ENCODE results near the gene PIGN. TPM values are rescaled to one million over a fixed set of nuclear protein-coding genes. Genes with fewer than 3 reads are reported as not detected.

PIGN gene
- total and polyA plus RNA-seq, 2 of the 8 experiments (the other 6 are each of a cell fraction or from before 2014, with no cell fraction given) = 20.9 to 26.3 TPM

GRCh38 chr18:62196980-62197379 lies 10.1 kb upstream of the PIGN start:
- no peak overlapping the region for H2BK15ac ChIP-seq (ENCODE audit: low read length)
- no peak overlapping the region for H4K8ac ChIP-seq (ENCODE audit: extremely low read depth, insufficient read depth, low read length)
- no peak overlapping the region for H2AFZ ChIP-seq (ENCODE audit: low read length)
- no peak overlapping the region for H2AK5ac ChIP-seq (ENCODE audit: low read depth, low read length)
- H3K36me3 ChIP-seq (ENCODE audit: control insufficient read depth in 2 of 4, insufficient read depth in 4 of 4, low read length in 3 of 4) = no peaks in the 10 kb centered on the region
- H3K9ac ChIP-seq (replicated peaks in 1 of 4; ENCODE audit: extremely low read depth in 1 of 4, low read depth in 3 of 4, low read length in 3 of 4) = no peak overlapping the region
- H3K18ac ChIP-seq (ENCODE audit: extremely low read depth, low read length) = no peak overlapping the region
- H3K9me3 ChIP-seq (ENCODE audit: insufficient read depth in 2 of 2, low read depth in 1 of 2, low read length in 1 of 2) = no peaks in the 10 kb centered on the region
- H2BK120ac ChIP-seq (replicated peaks; ENCODE audit: low read depth, low read length) = no peak overlapping the region
- H3K27me3 ChIP-seq (replicated peaks in 1 of 4; ENCODE audit: control insufficient read depth in 3 of 4, extremely low read depth in 1 of 4, insufficient read depth in 3 of 4, low read length in 3 of 4) = no peaks in the 10 kb centered on the region
- H3K79me2 ChIP-seq (ENCODE audit: control insufficient read depth in 1 of 2, insufficient read depth in 2 of 2, low read length in 2 of 2) = peaks cover 5 to 97% of the 10 kb centered on the region in 2 experiments; a peak in 3 of 4 replicates
- FAIRE-seq (no peak), DNase-seq (ENCODE audit: low read depth in 1 of 2, low spot score in 2 of 2) (no peak)
- no peak overlapping the region for H2BK12ac ChIP-seq (ENCODE audit: low read depth, low read length)
- no peak overlapping the region for H2BK20ac ChIP-seq (ENCODE audit: low read length)
- no peak overlapping the region for H3K23ac ChIP-seq (ENCODE audit: insufficient read length)
- CTCF ChIA-PET (ENCODE audit: partially characterized antibody) = interaction anchor here (0.6 to 2.9 kb wide), 10 partner anchors 11 to 225 kb away, joined by 3 to 7 read pairs (median 4); no protein-coding TSS in a partner anchor
- H3K4me1 ChIP-seq (replicated peaks in 1 of 4; ENCODE audit: control insufficient read depth in 3 of 4, insufficient read depth in 4 of 4, low read length in 3 of 4) = no peaks in the 10 kb centered on the region
- no peak for TF ChIP-seq TBP (IDR thresholded peaks at IDR 0.05; ENCODE audit: low read depth, low read length)
- TF ChIP-seq RNF2 (IDR thresholded peaks at IDR 0.05; ENCODE audit: borderline replicate concordance, low read depth, low read length, missing control alignments, poor library complexity, severe bottlenecking) = no peak
- no peak for TF ChIP-seq CTCF (IDR thresholded peaks at IDR 0.05; ENCODE audit: control extremely low read depth in 1 of 3, insufficient read depth in 1 of 3, low read depth in 1 of 3, low read length in 3 of 3)
- TF ChIP-seq KDM5A (IDR thresholded peaks at IDR 0.05; ENCODE audit: low read length) = no peak
- TF ChIP-seq ASH2L (IDR thresholded peaks at IDR 0.05; ENCODE audit: low read length) = no peak
- TF ChIP-seq TCF12 (IDR thresholded peaks at IDR 0.05; ENCODE audit: low read depth, low read length) = no peak
- TF ChIP-seq NRF1 (IDR thresholded peaks at IDR 0.05; ENCODE audit: low read depth, low read length) = no peak
- TF ChIP-seq EGR1 (IDR thresholded peaks at IDR 0.05; ENCODE audit: borderline replicate concordance, low read depth, low read length) = no peak
- H3K23me2 ChIP-seq (ENCODE audit: low read depth, low read length) = no peaks in the 10 kb centered on the region
- H3K56ac ChIP-seq (replicated peaks; ENCODE audit: insufficient read length, low read depth, low read length) = no peak overlapping the region
- H3K27ac ChIP-seq (ENCODE audit: low read depth, low read length) = no peak overlapping the region
- no peak overlapping the region for H4K91ac ChIP-seq (replicated peaks; ENCODE audit: insufficient read length, low read length)
- H2BK5ac ChIP-seq (ENCODE audit: low read depth, low read length) = no peak overlapping the region
- H3K79me1 ChIP-seq (ENCODE audit: low read depth, low read length) = peaks cover 2% of the 10 kb centered on the region; the same call in 1 of the 2 replicates
- H3K4ac ChIP-seq (replicated peaks; ENCODE audit: insufficient read length, low read depth, low read length) = no peak overlapping the region
- no peak overlapping the region for H4K5ac ChIP-seq (ENCODE audit: insufficient read length, low read depth, low read length)
- no peak overlapping the region for H3K4me3 ChIP-seq (ENCODE audit: extremely low read depth in 1 of 4, insufficient read depth in 2 of 4, low read depth in 3 of 4, low read length in 4 of 4)
- no peak overlapping the region for H3K4me2 ChIP-seq (ENCODE audit: insufficient read depth in 1 of 2, low read depth in 2 of 2, low read length in 2 of 2)
- POLR2A ChIA-PET (ENCODE audit: partially characterized antibody) = interaction anchor here (0.6 to 4.2 kb wide), 2 partner anchors 9 to 28 kb away, joined by 5 to 23 read pairs; partner anchors contain the start of genes PIGN and RELCH
- H3K14ac ChIP-seq (ENCODE audit: insufficient read length) = no peak overlapping the region
- peaks cover 2 to 3% of the 10 kb centered on the region in 2 experiments for H4K20me1 ChIP-seq (replicated peaks in 1 of 2; ENCODE audit: control insufficient read depth in 1 of 2, insufficient read depth in 2 of 2, low read length in 2 of 2)

All from H1 (cell line).